WTC11 (cell line): Measurements from ENCODE around the gene POLR1G. TPM values are rescaled to one million over a fixed set of nuclear protein-coding genes. Genes with fewer than 3 reads are reported as not detected.

Experiments
- ATAC-seq: fragments of 200-7000 bp; cut with Tn5 transposase; 2 replicates; pipeline ENCODE4 v1.10.0; 2021; ENCODE audit warnings: mild to moderate bottlenecking, moderate library complexity
- CTCF ChIA-PET: fragments of 300-600 bp; sonication (Branson Sonifier 250); formaldehyde crosslinking; loops from one replicate; lab custom pipeline; 2021; ENCODE audit warnings: antibody characterized with exemption; lab: Charles Lee
- POLR2A ChIA-PET: fragments of 350-600 bp; sonication (Branson Sonifier 250); formaldehyde crosslinking; loops from one replicate; lab custom pipeline; 2021; ENCODE audit warnings: antibody characterized with exemption; lab: Charles Lee
- DNase-seq: peaks from one replicate; pipeline ENCODE4 v3.0.0; 2021; ENCODE audit warnings: low spot score
- H3K27ac Mint-ChIP-seq: 2 replicates; pipeline ENCODE4 v1.8.0; 2021; ENCODE audit warnings: mixed read lengths
- H3K27me3 Mint-ChIP-seq: 2 replicates; pipeline ENCODE4 v1.8.0; 2021; ENCODE audit warnings: low read depth, mild to moderate bottlenecking, moderate library complexity, mixed read lengths
- H3K36me3 Mint-ChIP-seq: 2 replicates; pipeline ENCODE4 v1.8.0; 2021; ENCODE audit warnings: mixed read lengths
- H3K4me1 Mint-ChIP-seq: 2 replicates; pipeline ENCODE4 v1.8.0; 2022; ENCODE audit warnings: mixed read lengths
- H3K4me3 Mint-ChIP-seq: 2 replicates; pipeline ENCODE4 v1.8.0; 2021; ENCODE audit warnings: mild to moderate bottlenecking, moderate library complexity, mixed read lengths
- H3K9me3 Mint-ChIP-seq: 2 replicates; pipeline ENCODE4 v1.8.0; 2021; ENCODE audit warnings: mixed read lengths
- ATF1 ChIP-seq: sonication (generic); formaldehyde crosslinking; IDR thresholded peaks from 2 replicates; pipeline ENCODE4 v1.8.1; 2023; ENCODE audit warnings: mild to moderate bottlenecking, moderate library complexity, missing genetic modification reagents
- FOXK1 ChIP-seq: sonication (generic); formaldehyde crosslinking; IDR thresholded peaks from 2 replicates; pipeline ENCODE4 v1.8.0; 2022; ENCODE audit warnings: mild to moderate bottlenecking, moderate library complexity, missing genetic modification reagents
- GTF2I ChIP-seq: fragments of 250-450 bp; sonication (Bioruptor Pico); conservative IDR thresholded peaks from 2 replicates; pipeline ENCODE4 v1.4.0; 2021; ENCODE audit warnings: mild to moderate bottlenecking
- IRF2 ChIP-seq: sonication (generic); formaldehyde crosslinking; IDR thresholded peaks from 2 replicates; pipeline ENCODE4 v1.8.0; 2022; ENCODE audit warnings: low read depth, missing genetic modification reagents, borderline replicate concordance
- NR1H2 ChIP-seq: sonication (generic); formaldehyde crosslinking; IDR thresholded peaks from 2 replicates; pipeline ENCODE4 v1.9.0; 2021; ENCODE audit warnings: mild to moderate bottlenecking, moderate library complexity, missing genetic modification reagents
- ZNF423 ChIP-seq: fragments of 250-450 bp; sonication (Bioruptor Pico); IDR thresholded peaks from 2 replicates; pipeline ENCODE4 v2.1.2; 2022; ENCODE audit warnings: mild to moderate bottlenecking, moderate library complexity
- ZNF671 ChIP-seq: fragments of 250-450 bp; sonication (Bioruptor Pico); IDR thresholded peaks from 2 replicates; pipeline ENCODE4 v1.8.0; 2021; ENCODE audit warnings: mild to moderate bottlenecking
- total RNA-seq: library from RNA; stranded (reverse); gene quantifications from 3 replicates; pipeline ENCODE4 v1.2.3, GENCODE V29; 2021
- TF ChIP-seq, protein P1 (sequence below): sonication (generic); formaldehyde crosslinking; IDR thresholded peaks from 2 replicates; pipeline ENCODE4 v1.8.0; 2022; ENCODE audit warnings: missing genetic modification reagents
- TF ChIP-seq, protein P2 (sequence below): sonication (generic); formaldehyde crosslinking; IDR thresholded peaks from 2 replicates; pipeline ENCODE4 v1.8.0; 2022; ENCODE audit warnings: mild to moderate bottlenecking, missing genetic modification reagents
- TF ChIP-seq, protein P3 (sequence below): sonication (generic); formaldehyde crosslinking; conservative IDR thresholded peaks from 2 replicates; pipeline ENCODE4 v1.8.1; 2022; ENCODE audit warnings: mild to moderate bottlenecking, missing genetic modification reagents
- TF ChIP-seq, protein P4 (sequence below): sonication (generic); formaldehyde crosslinking; IDR thresholded peaks from 2 replicates; pipeline ENCODE4 v1.8.0; 2022; ENCODE audit warnings: mild to moderate bottlenecking, missing genetic modification reagents
- TF ChIP-seq, protein P5 (sequence below): fragments of 250-450 bp; sonication (Bioruptor Pico); IDR thresholded peaks from 2 replicates; pipeline ENCODE4 v1.9.0; 2021; ENCODE audit warnings: mild to moderate bottlenecking
- TF ChIP-seq, protein P6 (sequence below): sonication (generic); formaldehyde crosslinking; IDR thresholded peaks from 2 replicates; pipeline ENCODE4 v1.8.0; 2022; ENCODE audit warnings: mild to moderate bottlenecking, missing genetic modification reagents
- TF ChIP-seq, protein P7 (sequence below): fragments of 250-450 bp; sonication (Bioruptor Pico); conservative IDR thresholded peaks from 2 replicates; pipeline ENCODE4 v1.9.0; 2021; ENCODE audit warnings: mild to moderate bottlenecking
- TF ChIP-seq, protein P8 (sequence below): fragments of 200-600 bp; IDR thresholded peaks from 2 replicates; pipeline ENCODE4 v1.8.0; 2022; ENCODE audit warnings: antibody characterized with exemption
- TF ChIP-seq, protein P9 (sequence below): sonication (generic); formaldehyde crosslinking; IDR thresholded peaks from 2 replicates; pipeline ENCODE4 v1.8.1; 2022; ENCODE audit warnings: mild to moderate bottlenecking, missing genetic modification reagents, moderate library complexity, borderline replicate concordance

The POLR1G gene
- total RNA-seq, 1 experiment from 2014 or later: 38.1 TPM

DNA sequence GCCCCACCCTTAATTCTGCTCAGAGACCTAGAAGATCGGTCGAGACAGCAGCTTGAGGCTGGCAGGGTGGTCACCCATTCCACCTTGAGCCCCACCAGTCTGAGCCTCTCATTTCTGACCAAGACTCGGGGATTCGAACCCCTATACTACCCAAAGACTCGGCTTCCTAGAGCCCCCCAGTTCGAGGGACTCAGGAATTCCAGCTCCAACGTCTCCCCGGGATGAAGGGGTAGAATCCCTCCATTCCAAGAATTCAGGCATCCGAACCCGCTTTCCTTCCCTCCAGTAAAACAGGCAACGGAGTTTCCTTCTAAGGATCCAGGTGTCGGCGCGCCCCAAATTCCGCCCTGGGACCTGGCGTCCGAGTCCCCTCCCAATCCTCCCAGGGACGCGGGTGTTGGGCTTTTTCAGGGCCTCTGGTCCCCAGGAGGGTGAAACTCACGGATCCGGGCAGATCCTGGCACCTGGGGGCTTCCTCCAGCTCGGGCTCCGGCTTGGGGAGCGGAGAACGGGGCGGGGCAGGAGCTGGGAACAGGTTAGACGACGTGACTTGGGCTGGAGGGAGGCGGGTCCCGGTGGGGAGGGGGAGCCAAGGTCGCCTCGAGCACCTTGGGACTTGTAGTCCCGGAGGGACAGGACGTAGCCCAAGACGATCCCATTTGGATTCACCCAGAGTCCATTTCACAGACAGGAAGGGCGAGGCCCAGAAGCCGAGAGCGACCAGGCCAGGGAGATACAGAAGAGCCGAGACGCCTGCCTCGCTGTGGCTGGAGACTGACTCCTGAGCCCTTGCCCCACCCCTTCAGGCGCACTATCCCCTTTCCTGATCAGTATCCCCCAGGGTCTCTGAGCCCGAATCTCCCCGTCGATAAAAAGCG, 1.6 kb upstream of the POLR1G start, which contains the start of gene PPP1R13L (continued):
- TF ChIP-seq, protein P1, sequence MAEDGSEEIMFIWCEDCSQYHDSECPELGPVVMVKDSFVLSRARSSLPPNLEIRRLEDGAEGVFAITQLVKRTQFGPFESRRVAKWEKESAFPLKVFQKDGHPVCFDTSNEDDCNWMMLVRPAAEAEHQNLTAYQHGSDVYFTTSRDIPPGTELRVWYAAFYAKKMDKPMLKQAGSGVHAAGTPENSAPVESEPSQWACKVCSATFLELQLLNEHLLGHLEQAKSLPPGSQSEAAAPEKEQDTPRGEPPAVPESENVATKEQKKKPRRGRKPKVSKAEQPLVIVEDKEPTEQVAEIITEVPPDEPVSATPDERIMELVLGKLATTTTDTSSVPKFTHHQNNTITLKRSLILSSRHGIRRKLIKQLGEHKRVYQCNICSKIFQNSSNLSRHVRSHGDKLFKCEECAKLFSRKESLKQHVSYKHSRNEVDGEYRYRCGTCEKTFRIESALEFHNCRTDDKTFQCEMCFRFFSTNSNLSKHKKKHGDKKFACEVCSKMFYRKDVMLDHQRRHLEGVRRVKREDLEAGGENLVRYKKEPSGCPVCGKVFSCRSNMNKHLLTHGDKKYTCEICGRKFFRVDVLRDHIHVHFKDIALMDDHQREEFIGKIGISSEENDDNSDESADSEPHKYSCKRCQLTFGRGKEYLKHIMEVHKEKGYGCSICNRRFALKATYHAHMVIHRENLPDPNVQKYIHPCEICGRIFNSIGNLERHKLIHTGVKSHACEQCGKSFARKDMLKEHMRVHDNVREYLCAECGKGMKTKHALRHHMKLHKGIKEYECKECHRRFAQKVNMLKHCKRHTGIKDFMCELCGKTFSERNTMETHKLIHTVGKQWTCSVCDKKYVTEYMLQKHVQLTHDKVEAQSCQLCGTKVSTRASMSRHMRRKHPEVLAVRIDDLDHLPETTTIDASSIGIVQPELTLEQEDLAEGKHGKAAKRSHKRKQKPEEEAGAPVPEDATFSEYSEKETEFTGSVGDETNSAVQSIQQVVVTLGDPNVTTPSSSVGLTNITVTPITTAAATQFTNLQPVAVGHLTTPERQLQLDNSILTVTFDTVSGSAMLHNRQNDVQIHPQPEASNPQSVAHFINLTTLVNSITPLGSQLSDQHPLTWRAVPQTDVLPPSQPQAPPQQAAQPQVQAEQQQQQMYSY: peak; percentile 78
- TF ChIP-seq, protein P2, sequence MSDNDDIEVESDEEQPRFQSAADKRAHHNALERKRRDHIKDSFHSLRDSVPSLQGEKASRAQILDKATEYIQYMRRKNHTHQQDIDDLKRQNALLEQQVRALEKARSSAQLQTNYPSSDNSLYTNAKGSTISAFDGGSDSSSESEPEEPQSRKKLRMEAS (CRISPR knock-in tag): peak; percentile 22; the same call in 1 of the 2 replicates
- TF ChIP-seq GTF2I (CRISPR knock-in tag) (peak; percentile 100), ZNF671 (CRISPR knock-in tag) (0 out of 2 replicates have a peak, but pooled peaks have one; percentile 45)
- TF ChIP-seq, protein P3, sequence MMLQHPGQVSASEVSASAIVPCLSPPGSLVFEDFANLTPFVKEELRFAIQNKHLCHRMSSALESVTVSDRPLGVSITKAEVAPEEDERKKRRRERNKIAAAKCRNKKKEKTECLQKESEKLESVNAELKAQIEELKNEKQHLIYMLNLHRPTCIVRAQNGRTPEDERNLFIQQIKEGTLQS (CRISPR knock-in tag): no peak
- TF ChIP-seq, protein P4, sequence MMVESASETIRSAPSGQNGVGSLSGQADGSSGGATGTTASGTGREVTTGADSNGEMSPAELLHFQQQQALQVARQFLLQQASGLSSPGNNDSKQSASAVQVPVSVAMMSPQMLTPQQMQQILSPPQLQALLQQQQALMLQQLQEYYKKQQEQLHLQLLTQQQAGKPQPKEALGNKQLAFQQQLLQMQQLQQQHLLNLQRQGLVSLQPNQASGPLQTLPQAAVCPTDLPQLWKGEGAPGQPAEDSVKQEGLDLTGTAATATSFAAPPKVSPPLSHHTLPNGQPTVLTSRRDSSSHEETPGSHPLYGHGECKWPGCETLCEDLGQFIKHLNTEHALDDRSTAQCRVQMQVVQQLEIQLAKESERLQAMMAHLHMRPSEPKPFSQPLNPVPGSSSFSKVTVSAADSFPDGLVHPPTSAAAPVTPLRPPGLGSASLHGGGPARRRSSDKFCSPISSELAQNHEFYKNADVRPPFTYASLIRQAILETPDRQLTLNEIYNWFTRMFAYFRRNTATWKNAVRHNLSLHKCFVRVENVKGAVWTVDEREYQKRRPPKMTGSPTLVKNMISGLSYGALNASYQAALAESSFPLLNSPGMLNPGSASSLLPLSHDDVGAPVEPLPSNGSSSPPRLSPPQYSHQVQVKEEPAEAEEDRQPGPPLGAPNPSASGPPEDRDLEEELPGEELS (CRISPR knock-in tag): no peak
- TF ChIP-seq, protein P5, sequence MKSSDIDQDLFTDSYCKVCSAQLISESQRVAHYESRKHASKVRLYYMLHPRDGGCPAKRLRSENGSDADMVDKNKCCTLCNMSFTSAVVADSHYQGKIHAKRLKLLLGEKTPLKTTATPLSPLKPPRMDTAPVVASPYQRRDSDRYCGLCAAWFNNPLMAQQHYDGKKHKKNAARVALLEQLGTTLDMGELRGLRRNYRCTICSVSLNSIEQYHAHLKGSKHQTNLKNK (CRISPR knock-in tag): no peak
- TF ChIP-seq, protein P6, sequence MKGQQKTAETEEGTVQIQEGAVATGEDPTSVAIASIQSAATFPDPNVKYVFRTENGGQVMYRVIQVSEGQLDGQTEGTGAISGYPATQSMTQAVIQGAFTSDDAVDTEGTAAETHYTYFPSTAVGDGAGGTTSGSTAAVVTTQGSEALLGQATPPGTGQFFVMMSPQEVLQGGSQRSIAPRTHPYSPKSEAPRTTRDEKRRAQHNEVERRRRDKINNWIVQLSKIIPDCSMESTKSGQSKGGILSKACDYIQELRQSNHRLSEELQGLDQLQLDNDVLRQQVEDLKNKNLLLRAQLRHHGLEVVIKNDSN (CRISPR knock-in tag): peak; percentile 40; the same call in 1 of the 2 replicates
- TF ChIP-seq, all 79 proteins: peak for 8

DNA sequence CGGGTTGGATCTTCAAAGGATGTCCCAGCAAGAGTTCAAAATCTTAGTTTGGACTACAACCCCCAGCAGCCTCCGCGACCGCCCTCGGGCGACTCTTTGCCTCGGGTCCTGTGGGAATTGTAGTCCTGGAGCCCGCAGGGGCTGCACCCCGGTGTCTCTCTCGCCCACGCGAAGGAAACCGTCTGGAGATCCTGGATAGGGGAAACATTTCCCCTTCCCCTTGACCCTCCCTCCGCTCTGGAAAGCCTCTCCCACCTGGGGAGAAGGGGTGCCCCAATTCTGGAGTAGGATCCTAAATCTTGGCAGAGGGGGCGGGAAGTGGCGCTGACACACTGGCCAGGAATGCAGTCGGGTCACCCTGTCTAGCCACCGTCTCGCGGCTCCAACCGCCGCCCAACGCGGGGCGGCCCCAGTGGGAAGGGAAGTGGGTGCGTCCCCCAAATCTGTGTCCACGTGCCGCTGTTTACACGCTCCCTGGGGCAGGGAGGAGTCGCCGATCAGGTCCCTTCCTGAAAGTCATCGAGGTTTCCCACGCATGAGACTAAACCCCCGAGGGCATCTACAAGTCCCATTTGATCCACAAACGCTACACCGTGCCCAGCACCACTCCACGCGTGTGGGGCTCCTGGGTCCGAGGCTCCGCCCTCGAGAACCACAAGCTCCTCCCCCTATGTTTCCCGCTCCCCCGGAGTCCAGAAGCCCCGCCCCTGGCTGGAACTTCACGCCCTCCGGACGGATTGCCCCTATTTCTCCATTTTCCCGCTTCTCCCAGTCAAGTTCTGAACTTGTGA, 814 bp upstream of the POLR1G start:
- Mint-ChIP-seq H3K4me1 (peaks cover 23% of the 10 kb centered on the region), H3K4me3 (peak overlapping the region; percentile 96), H3K27me3 (peaks cover 7% of the 10 kb centered on the region; the same call in 1 of the 2 replicates), H3K27ac (peak overlapping the region; percentile 99), H3K9me3 (no peaks in the 10 kb centered on the region), H3K36me3 (peaks cover 15% of the 10 kb centered on the region)
- CTCF ChIA-PET: interaction anchor here (0.7 to 5.9 kb wide), 19 partner anchors 9 to 236 kb away, joined by 3 to 67 read pairs (median 5); partner anchors contain the start of genes ERCC1 and FOSB
- peak; percentile 93 for DNase-seq
- POLR2A ChIA-PET: interaction anchor here (0.9 to 1.4 kb wide), 5 partner anchors 9 to 314 kb away, joined by 3 to 4 read pairs (median 3); partner anchors contain the start of gene FOSB
- peak; percentile 32 for ATAC-seq
- TF ChIP-seq, protein P7, sequence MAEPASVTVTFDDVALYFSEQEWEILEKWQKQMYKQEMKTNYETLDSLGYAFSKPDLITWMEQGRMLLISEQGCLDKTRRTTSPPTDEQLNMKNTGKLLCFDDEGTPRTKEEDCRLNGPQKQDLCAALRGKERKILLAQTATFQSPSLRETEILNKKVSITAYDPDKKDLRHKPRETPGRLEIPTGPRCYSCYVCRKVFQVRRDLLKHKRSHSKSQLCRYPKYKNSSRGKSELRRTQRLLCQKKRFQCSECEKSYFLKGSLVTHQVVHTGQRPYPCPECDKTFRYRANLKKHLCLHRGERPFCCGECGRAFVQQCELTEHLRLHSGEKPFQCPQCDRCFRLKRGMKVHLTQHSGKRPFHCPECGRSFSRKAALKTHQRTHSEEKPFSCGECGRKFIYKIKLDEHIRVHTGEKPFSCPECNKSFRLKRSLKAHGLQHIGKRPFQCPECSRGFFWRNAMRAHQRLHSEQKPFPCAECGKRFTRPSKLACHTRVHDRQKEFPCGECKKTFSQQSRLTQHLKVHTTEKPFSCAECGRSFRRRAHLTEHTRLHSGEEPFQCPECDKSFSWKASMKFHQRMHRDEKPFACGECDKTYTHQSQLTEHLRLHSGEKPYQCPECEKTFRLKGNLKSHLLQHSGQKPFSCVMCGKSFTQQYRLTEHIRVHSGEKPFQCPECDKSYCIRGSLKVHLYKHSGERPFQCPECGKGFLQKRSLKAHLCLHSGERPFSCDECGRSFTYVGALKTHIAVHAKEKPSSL (CRISPR knock-in tag): no peak
- TF ChIP-seq, protein P2 (CRISPR knock-in tag): peak; percentile 24
- TF ChIP-seq ZNF423 (no peak), NR1H2 (CRISPR knock-in tag) (no peak), IRF2 (CRISPR knock-in tag) (no peak), FOXK1 (CRISPR knock-in tag) (peak; percentile 52; the same call in 1 of the 2 replicates), ZNF671 (CRISPR knock-in tag) (0 out of 2 replicates have a peak, but pooled peaks have one; percentile 17), ATF1 (CRISPR knock-in tag) (no peak)
- TF ChIP-seq, protein P8, sequence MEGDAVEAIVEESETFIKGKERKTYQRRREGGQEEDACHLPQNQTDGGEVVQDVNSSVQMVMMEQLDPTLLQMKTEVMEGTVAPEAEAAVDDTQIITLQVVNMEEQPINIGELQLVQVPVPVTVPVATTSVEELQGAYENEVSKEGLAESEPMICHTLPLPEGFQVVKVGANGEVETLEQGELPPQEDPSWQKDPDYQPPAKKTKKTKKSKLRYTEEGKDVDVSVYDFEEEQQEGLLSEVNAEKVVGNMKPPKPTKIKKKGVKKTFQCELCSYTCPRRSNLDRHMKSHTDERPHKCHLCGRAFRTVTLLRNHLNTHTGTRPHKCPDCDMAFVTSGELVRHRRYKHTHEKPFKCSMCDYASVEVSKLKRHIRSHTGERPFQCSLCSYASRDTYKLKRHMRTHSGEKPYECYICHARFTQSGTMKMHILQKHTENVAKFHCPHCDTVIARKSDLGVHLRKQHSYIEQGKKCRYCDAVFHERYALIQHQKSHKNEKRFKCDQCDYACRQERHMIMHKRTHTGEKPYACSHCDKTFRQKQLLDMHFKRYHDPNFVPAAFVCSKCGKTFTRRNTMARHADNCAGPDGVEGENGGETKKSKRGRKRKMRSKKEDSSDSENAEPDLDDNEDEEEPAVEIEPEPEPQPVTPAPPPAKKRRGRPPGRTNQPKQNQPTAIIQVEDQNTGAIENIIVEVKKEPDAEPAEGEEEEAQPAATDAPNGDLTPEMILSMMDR: no peak
- TF ChIP-seq, protein P9, sequence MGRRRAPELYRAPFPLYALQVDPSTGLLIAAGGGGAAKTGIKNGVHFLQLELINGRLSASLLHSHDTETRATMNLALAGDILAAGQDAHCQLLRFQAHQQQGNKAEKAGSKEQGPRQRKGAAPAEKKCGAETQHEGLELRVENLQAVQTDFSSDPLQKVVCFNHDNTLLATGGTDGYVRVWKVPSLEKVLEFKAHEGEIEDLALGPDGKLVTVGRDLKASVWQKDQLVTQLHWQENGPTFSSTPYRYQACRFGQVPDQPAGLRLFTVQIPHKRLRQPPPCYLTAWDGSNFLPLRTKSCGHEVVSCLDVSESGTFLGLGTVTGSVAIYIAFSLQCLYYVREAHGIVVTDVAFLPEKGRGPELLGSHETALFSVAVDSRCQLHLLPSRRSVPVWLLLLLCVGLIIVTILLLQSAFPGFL (CRISPR knock-in tag): no peak
- TF ChIP-seq, protein P6 (CRISPR knock-in tag): 0 out of 2 replicates have a peak, but pooled peaks have one; percentile 15
